HL-60 (cell line): ENCODE measurements around the gene CKAP5.

Experiments
- POLR2AphosphoS5 ChIP-seq: IDR thresholded peaks from 2 replicates; pipeline ENCODE4 v1.6.1; 2012; ENCODE audit warnings: low read depth
- TF ChIP-seq, protein P1 (sequence below): IDR thresholded peaks from one replicate; pipeline ENCODE4 v1.5.1; 2011; ENCODE audit warnings: low read length, control low read depth, inconsistent platforms; ENCODE audit not compliant: insufficient read depth
- TF ChIP-seq, protein P2 (sequence below): IDR thresholded peaks from 2 replicates; pipeline ENCODE4 v1.6.1; 2012; ENCODE audit warnings: low read depth; ENCODE audit not compliant: insufficient replicate concordance

DNA sequence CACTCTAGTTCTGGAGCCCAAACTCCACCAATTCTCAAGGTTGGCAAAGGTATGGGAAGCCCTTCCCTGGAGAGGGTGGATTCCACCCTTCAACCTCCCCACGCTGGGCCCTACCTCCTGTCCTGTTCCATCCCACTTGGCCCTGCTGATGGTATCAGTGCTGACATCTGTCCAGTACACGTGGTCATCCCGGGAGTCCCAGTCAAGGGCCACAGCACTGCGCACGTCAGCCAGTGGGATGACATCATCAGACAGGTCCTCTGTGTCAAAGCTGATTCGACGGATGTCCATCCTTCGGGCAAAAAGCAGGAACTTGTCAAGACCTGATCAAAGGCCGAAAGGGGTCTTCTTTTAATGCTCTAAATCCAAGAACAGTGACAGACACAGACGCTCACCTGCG is 40.1 kb upstream of the CKAP5 start:
- TF ChIP-seq, protein P1, sequence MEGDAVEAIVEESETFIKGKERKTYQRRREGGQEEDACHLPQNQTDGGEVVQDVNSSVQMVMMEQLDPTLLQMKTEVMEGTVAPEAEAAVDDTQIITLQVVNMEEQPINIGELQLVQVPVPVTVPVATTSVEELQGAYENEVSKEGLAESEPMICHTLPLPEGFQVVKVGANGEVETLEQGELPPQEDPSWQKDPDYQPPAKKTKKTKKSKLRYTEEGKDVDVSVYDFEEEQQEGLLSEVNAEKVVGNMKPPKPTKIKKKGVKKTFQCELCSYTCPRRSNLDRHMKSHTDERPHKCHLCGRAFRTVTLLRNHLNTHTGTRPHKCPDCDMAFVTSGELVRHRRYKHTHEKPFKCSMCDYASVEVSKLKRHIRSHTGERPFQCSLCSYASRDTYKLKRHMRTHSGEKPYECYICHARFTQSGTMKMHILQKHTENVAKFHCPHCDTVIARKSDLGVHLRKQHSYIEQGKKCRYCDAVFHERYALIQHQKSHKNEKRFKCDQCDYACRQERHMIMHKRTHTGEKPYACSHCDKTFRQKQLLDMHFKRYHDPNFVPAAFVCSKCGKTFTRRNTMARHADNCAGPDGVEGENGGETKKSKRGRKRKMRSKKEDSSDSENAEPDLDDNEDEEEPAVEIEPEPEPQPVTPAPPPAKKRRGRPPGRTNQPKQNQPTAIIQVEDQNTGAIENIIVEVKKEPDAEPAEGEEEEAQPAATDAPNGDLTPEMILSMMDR: no peak
- TF ChIP-seq, protein P2, sequence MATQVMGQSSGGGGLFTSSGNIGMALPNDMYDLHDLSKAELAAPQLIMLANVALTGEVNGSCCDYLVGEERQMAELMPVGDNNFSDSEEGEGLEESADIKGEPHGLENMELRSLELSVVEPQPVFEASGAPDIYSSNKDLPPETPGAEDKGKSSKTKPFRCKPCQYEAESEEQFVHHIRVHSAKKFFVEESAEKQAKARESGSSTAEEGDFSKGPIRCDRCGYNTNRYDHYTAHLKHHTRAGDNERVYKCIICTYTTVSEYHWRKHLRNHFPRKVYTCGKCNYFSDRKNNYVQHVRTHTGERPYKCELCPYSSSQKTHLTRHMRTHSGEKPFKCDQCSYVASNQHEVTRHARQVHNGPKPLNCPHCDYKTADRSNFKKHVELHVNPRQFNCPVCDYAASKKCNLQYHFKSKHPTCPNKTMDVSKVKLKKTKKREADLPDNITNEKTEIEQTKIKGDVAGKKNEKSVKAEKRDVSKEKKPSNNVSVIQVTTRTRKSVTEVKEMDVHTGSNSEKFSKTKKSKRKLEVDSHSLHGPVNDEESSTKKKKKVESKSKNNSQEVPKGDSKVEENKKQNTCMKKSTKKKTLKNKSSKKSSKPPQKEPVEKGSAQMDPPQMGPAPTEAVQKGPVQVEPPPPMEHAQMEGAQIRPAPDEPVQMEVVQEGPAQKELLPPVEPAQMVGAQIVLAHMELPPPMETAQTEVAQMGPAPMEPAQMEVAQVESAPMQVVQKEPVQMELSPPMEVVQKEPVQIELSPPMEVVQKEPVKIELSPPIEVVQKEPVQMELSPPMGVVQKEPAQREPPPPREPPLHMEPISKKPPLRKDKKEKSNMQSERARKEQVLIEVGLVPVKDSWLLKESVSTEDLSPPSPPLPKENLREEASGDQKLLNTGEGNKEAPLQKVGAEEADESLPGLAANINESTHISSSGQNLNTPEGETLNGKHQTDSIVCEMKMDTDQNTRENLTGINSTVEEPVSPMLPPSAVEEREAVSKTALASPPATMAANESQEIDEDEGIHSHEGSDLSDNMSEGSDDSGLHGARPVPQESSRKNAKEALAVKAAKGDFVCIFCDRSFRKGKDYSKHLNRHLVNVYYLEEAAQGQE: no peak
- TF ChIP-seq POLR2AphosphoS5: no peak
